AG09309 (cell line): Measurements from ENCODE around the gene DNAJC28.
"Not testable (repeated sequence)": the region's sequence is repeated elsewhere in the genome, so short reads cannot be mapped to it uniquely, and the experiment has no call there.

ENCODE experiments used
- DNase-seq: peaks from one replicate; pipeline ENCODE4 v3.0.0-alpha.2; 2010; ENCODE audit warnings: low read depth
- H3K4me3 ChIP-seq: 2 replicates; pipeline ENCODE4 v1.5.1; 2011; ENCODE audit warnings: mild to moderate bottlenecking, low read depth, low read length, moderate library complexity; ENCODE audit not compliant: control insufficient read depth
- TF ChIP-seq, protein P1 (sequence below): IDR thresholded peaks from 2 replicates; pipeline ENCODE4 v1.5.1; 2011; ENCODE audit warnings: mild to moderate bottlenecking, low read depth, low read length, inconsistent platforms; ENCODE audit not compliant: insufficient read depth, control insufficient read depth; ENCODE audit errors: missing control alignments

The DNAJC28 gene

GRCh38 chr21:33478935-33479678 lies 12.4 kb downstream of the DNAJC28 start:
- TF ChIP-seq, protein P1, sequence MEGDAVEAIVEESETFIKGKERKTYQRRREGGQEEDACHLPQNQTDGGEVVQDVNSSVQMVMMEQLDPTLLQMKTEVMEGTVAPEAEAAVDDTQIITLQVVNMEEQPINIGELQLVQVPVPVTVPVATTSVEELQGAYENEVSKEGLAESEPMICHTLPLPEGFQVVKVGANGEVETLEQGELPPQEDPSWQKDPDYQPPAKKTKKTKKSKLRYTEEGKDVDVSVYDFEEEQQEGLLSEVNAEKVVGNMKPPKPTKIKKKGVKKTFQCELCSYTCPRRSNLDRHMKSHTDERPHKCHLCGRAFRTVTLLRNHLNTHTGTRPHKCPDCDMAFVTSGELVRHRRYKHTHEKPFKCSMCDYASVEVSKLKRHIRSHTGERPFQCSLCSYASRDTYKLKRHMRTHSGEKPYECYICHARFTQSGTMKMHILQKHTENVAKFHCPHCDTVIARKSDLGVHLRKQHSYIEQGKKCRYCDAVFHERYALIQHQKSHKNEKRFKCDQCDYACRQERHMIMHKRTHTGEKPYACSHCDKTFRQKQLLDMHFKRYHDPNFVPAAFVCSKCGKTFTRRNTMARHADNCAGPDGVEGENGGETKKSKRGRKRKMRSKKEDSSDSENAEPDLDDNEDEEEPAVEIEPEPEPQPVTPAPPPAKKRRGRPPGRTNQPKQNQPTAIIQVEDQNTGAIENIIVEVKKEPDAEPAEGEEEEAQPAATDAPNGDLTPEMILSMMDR = no peak
- DNase-seq = no peak
- peak overlapping the region; percentile 72 for H3K4me3 ChIP-seq

DNA sequence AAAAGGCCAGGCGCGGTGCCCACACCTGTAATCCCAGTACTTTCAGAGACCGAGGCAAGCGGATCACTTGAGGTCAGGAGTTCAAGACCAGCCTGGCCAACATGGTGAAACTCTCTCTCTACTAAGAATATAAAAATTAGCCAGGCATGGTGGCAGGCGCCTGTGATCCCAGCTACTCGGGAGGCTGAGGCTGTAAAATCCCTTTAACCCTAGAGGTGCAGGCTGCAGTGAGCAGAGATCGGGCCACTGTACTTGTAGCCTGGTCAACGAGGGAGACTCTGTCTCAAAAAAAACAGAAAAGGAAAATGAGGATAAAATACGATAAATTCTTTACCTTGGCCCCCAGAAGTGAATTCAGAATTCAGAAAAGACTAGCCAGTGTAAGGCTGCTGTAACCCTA lies 13.3 kb downstream of the DNAJC28 start:
- DNase-seq = no peak
- TF ChIP-seq, protein P1 = no peak
- peak overlapping the region; percentile 72 for H3K4me3 ChIP-seq

GRCh38 chr21:33477066-33477465 lies 14.4 kb downstream of the DNAJC28 start:
- no peak for DNase-seq
- TF ChIP-seq, protein P1 = no peak
- H3K4me3 ChIP-seq = no peak overlapping the region

- no peak overlapping the region for H3K4me3 ChIP-seq
- TF ChIP-seq, protein P1 = no peak
- no peak for DNase-seq
These were observed 18.2 kb downstream of the DNAJC28 start for GRCh38 chr21:33473344-33473743.

- TF ChIP-seq, protein P1 = no peak
- H3K4me3 ChIP-seq = no peak overlapping the region
- no peak for DNase-seq
These were observed 20.8 kb downstream of the DNAJC28 start for GRCh38 chr21:33470701-33471100.

DNA sequence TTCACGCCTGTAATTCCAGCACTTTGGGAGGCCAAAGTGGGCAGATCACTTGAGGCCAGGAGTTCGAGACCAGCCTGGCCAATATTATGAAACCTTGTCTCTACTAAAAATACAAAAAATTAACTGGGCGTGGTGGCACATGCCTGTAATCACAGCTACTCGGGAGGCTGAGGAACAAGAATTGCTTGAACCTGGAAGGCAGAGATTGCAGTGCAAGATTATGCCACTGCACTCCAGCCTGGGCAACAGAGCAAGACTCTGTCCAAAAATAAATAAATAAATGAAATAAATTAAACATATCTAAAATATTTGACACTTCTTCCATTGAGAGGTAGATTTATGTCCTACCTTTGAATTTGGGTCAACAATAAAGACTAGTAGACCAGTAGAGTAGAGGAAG lies 22.3 kb downstream of the DNAJC28 start:
- H3K4me3 ChIP-seq, DNase-seq: not testable (repeated sequence)

- TF ChIP-seq, protein P1 = no peak
- DNase-seq = no peak
- no peak overlapping the region for H3K4me3 ChIP-seq
These were observed 29.8 kb downstream of the DNAJC28 start for GRCh38 chr21:33461538-33462250.
